CD8-positive, alpha-beta memory T cell (primary cell): ENCODE data around the gene PERM1. TPM values are rescaled to one million over a fixed set of nuclear protein-coding genes. Genes with fewer than 3 reads are reported as not detected.

Source experiments
- CTCF ChIA-PET: fragments of 350-600 bp; sonication (Branson Sonifier 250); formaldehyde crosslinking; loops from one replicate; lab custom pipeline; 2021; ENCODE audit warnings: antibody characterized with exemption; lab: Charles Lee
- POLR2A ChIA-PET: fragments of 350-600 bp; sonication (Branson Sonifier 250); formaldehyde crosslinking; loops from one replicate; lab custom pipeline; 2021; ENCODE audit warnings: antibody characterized with exemption; lab: Charles Lee
- DNase-seq, 5 donors: peaks; one replicate each; pipeline versions ENCODE4 v3.0.0 to v3.0.0-alpha.2; 2020 to 2022; ENCODE audit warnings: mixed read lengths in 1 of 5
- H3K27ac ChIP-seq: one replicate; pipeline ENCODE4 v1.7.0; 2013; ENCODE audit warnings: low read depth, mild to moderate bottlenecking, low read length, moderate library complexity
- H3K27me3 ChIP-seq: 2 replicates; pipeline ENCODE4 v1.7.0; 2013; ENCODE audit warnings: low read length, mild to moderate bottlenecking; ENCODE audit not compliant: insufficient read depth, poor library complexity, severe bottlenecking
- H3K36me3 ChIP-seq: 2 replicates; pipeline ENCODE4 v1.7.0; 2013; ENCODE audit warnings: mild to moderate bottlenecking, low read length, moderate library complexity; ENCODE audit not compliant: insufficient read depth
- H3K4me1 ChIP-seq: 2 replicates; pipeline ENCODE4 v1.7.0; 2013; ENCODE audit warnings: mild to moderate bottlenecking, low read length, moderate library complexity; ENCODE audit not compliant: insufficient read depth
- H3K4me3 ChIP-seq: 2 replicates; pipeline ENCODE4 v1.7.0; 2013; ENCODE audit warnings: mild to moderate bottlenecking, low read length
- H3K9me3 ChIP-seq: 2 replicates; pipeline ENCODE4 v1.7.0; 2013; ENCODE audit warnings: mild to moderate bottlenecking, low read length
- H3K27ac Mint-ChIP-seq, 8 donors: one replicate each; pipeline ENCODE4 v1.8.0; 2020 to 2021; ENCODE audit warnings: mixed read lengths in 8 of 8, mild to moderate bottlenecking in 6 of 8, inconsistent platforms in 3 of 8, moderate library complexity in 3 of 8
- H3K27me3 Mint-ChIP-seq, 2 donors: one replicate each; pipeline ENCODE4 v1.8.0; 2020 to 2021; ENCODE audit warnings: mixed read lengths in 2 of 2, mild to moderate bottlenecking in 1 of 2, moderate library complexity in 1 of 2
- H3K36me3 Mint-ChIP-seq, 3 donors: one replicate each; pipeline ENCODE4 v1.8.0; 2020 to 2021; ENCODE audit warnings: mixed read lengths in 3 of 3, inconsistent platforms in 1 of 3, mild to moderate bottlenecking in 1 of 3
- H3K4me1 Mint-ChIP-seq, 3 donors: one replicate each; pipeline ENCODE4 v1.8.0; 2020 to 2021; ENCODE audit warnings: mixed read lengths in 3 of 3, inconsistent platforms in 1 of 3, mild to moderate bottlenecking in 1 of 3
- H3K4me3 Mint-ChIP-seq, 7 donors: one replicate each; pipeline ENCODE4 v1.8.0; 2020 to 2021; ENCODE audit warnings: mixed read lengths in 7 of 7, mild to moderate bottlenecking in 6 of 7, moderate library complexity in 4 of 7, inconsistent platforms in 2 of 7
- H3K9me3 Mint-ChIP-seq, 5 donors: one replicate each; pipeline ENCODE4 v1.8.0; 2020 to 2022; ENCODE audit warnings: mixed read lengths in 5 of 5, mild to moderate bottlenecking in 3 of 5, moderate library complexity in 2 of 5, inconsistent platforms in 1 of 5
- polyA plus RNA-seq: library from polyadenylated mRNA; unstranded; fragments of 300-500 nt; fragmentation: Illumina TruSeq; gene quantifications from one replicate; pipeline ENCODE4 v1.2.3, GENCODE V29; 2021
- total RNA-seq, 2 experiments: library from RNA; stranded (reverse); gene quantifications; one replicate each; pipeline ENCODE4 v1.2.3, GENCODE V29; 2021

PERM1 gene
- total and polyA plus RNA-seq, 3 experiments from 2014 or later, result not detected

GRCh38 chr1:941015-941587, 40.8 kb downstream of the PERM1 start:
- no peaks in the 10 kb centered on the region for H3K9me3 Mint-ChIP-seq
- H3K4me3 ChIP-seq, result peak overlapping the region; percentile 32
- no peaks in the 10 kb centered on the region for H3K36me3 ChIP-seq
- ChIA-PET POLR2A (interaction anchor here (0.8 to 1.2 kb wide), 2 partner anchors 14 to 15 kb away, joined by 3 to 8 read pairs; no protein-coding TSS in a partner anchor), CTCF (interaction anchor here (1.0 to 2.1 kb wide), 3 partner anchors 11 to 72 kb away, joined by 4 to 7 read pairs (median 4); no protein-coding TSS in a partner anchor)
- H3K27me3 Mint-ChIP-seq, result peaks cover 19 to 45% of the 10 kb centered on the region in 2 donors
- peaks cover 0 to 17% (median 0%) of the 10 kb centered on the region in 3 donors for H3K36me3 Mint-ChIP-seq
- H3K9me3 ChIP-seq, result no peaks in the 10 kb centered on the region
- H3K4me1 ChIP-seq, result peaks cover 13% of the 10 kb centered on the region
- peak overlapping the region in 3 of 8 donors; percentile 36 to 84 (median 77) for H3K27ac Mint-ChIP-seq
- H3K4me3 Mint-ChIP-seq, result peak overlapping the region; percentile 27 to 84 (median 73)
- H3K27me3 ChIP-seq, result peaks cover 22% of the 10 kb centered on the region
- peaks cover 0 to 27% (median 7%) of the 10 kb centered on the region in 3 donors for H3K4me1 Mint-ChIP-seq
- no peak overlapping the region for H3K27ac ChIP-seq
- DNase-seq, result peak in 1 of 5 donors; percentile 55

- CTCF ChIA-PET, result interaction anchor here (1.0 to 2.1 kb wide), 4 partner anchors 12 to 71 kb away, joined by 3 to 7 read pairs (median 4); no protein-coding TSS in a partner anchor
Observed at GRCh38 chr1:940107-941014, 41.5 kb downstream of the PERM1 start.

GRCh38 chr1:939511-940106, 42.3 kb downstream of the PERM1 start:
- Mint-ChIP-seq H3K9me3 (no peaks in the 10 kb centered on the region), H3K27ac (no peak overlapping the region), H3K4me3 (peak overlapping the region in 2 of 7 donors; percentile 32 to 41), H3K27me3 (peaks cover 24 to 52% of the 10 kb centered on the region in 2 donors), H3K36me3 (peaks cover 0 to 3% (median 0%) of the 10 kb centered on the region in 3 donors), H3K4me1 (peaks cover 0 to 27% (median 4%) of the 10 kb centered on the region in 3 donors)
- Histone ChIP-seq H3K9me3 (no peaks in the 10 kb centered on the region), H3K4me1 (peaks cover 13% of the 10 kb centered on the region), H3K4me3 (no peak overlapping the region), H3K36me3 (no peaks in the 10 kb centered on the region), H3K27me3 (peaks cover 26% of the 10 kb centered on the region), H3K27ac (no peak overlapping the region)
- CTCF ChIA-PET, result interaction anchor here (0.6 to 2.2 kb wide), 3 partner anchors 10 to 45 kb away, joined by 3 to 6 read pairs (median 3); no protein-coding TSS in a partner anchor
- POLR2A ChIA-PET, result no interaction called here
- DNase-seq, result no peak

More at GRCh38 chr1:940107-941014, 41.5 kb downstream of the PERM1 start:
- H3K9me3 ChIP-seq, result no peaks in the 10 kb centered on the region
- Mint-ChIP-seq H3K27me3 (peaks cover 19 to 48% of the 10 kb centered on the region in 2 donors), H3K9me3 (no peaks in the 10 kb centered on the region), H3K27ac (no peak overlapping the region), H3K36me3 (peaks cover 0 to 9% (median 0%) of the 10 kb centered on the region in 3 donors), H3K4me1 (peaks cover 0 to 27% (median 7%) of the 10 kb centered on the region in 3 donors), H3K4me3 (peak overlapping the region; percentile 27 to 84 (median 50))
- peaks cover 13% of the 10 kb centered on the region for H3K4me1 ChIP-seq
- no peaks in the 10 kb centered on the region for H3K36me3 ChIP-seq
- H3K27ac ChIP-seq, result no peak overlapping the region
- peaks cover 26% of the 10 kb centered on the region for H3K27me3 ChIP-seq
- peak in 2 of 5 donors; percentile 18 to 55 for DNase-seq
- peak overlapping the region; percentile 32 for H3K4me3 ChIP-seq
- POLR2A ChIA-PET, result interaction anchor here (0.8 kb wide), 1 partner anchor 14 kb away, joined by 3 read pairs; no protein-coding TSS in a partner anchor

- DNase-seq, result no peak
- Histone ChIP-seq H3K36me3 (no peaks in the 10 kb centered on the region), H3K27me3 (peaks cover 26% of the 10 kb centered on the region), H3K4me3 (no peak overlapping the region), H3K27ac (no peak overlapping the region), H3K9me3 (no peaks in the 10 kb centered on the region), H3K4me1 (peaks cover 13% of the 10 kb centered on the region)
- Mint-ChIP-seq H3K27me3 (peaks cover 24 to 49% of the 10 kb centered on the region in 2 donors), H3K27ac (no peak overlapping the region), H3K4me3 (peak overlapping the region in 1 of 7 donors; percentile 32), H3K9me3 (no peaks in the 10 kb centered on the region), H3K36me3 (no peaks in the 10 kb centered on the region), H3K4me1 (peaks cover 0 to 23% (median 4%) of the 10 kb centered on the region in 3 donors)
- CTCF ChIA-PET, result interaction anchor here (0.6 to 2.2 kb wide), 3 partner anchors 10 to 46 kb away, joined by 3 to 6 read pairs (median 3); no protein-coding TSS in a partner anchor
- POLR2A ChIA-PET, result interaction anchor here (0.5 kb wide), 1 partner anchor 632 kb away, joined by 3 read pairs; no protein-coding TSS in a partner anchor
Observed at GRCh38 chr1:938711-939489, 43.0 kb downstream of the PERM1 start.

GRCh38 chr1:938088-938683, 43.7 kb downstream of the PERM1 start:
- no peak for DNase-seq
- Histone ChIP-seq H3K4me3 (no peak overlapping the region), H3K36me3 (no peaks in the 10 kb centered on the region), H3K9me3 (no peaks in the 10 kb centered on the region), H3K27ac (no peak overlapping the region), H3K4me1 (peaks cover 13% of the 10 kb centered on the region), H3K27me3 (peaks cover 25% of the 10 kb centered on the region)
- ChIA-PET POLR2A (no interaction called here), CTCF (interaction anchor here (1.1 to 2.2 kb wide), 2 partner anchors 9 to 12 kb away, joined by 3 to 6 read pairs; no protein-coding TSS in a partner anchor)
- H3K4me3 Mint-ChIP-seq, result no peak overlapping the region
- H3K36me3 Mint-ChIP-seq, result no peaks in the 10 kb centered on the region
- H3K4me1 Mint-ChIP-seq, result peaks cover 0 to 16% (median 4%) of the 10 kb centered on the region in 3 donors
- no peaks in the 10 kb centered on the region for H3K9me3 Mint-ChIP-seq
- H3K27ac Mint-ChIP-seq, result no peak overlapping the region
- H3K27me3 Mint-ChIP-seq, result peaks cover 24 to 42% of the 10 kb centered on the region in 2 donors

- Mint-ChIP-seq H3K27me3 (peaks cover 24 to 38% of the 10 kb centered on the region in 2 donors), H3K4me1 (peaks cover 0 to 12% (median 4%) of the 10 kb centered on the region in 3 donors), H3K9me3 (no peaks in the 10 kb centered on the region), H3K4me3 (no peak overlapping the region), H3K36me3 (no peaks in the 10 kb centered on the region), H3K27ac (no peak overlapping the region)
- ChIA-PET POLR2A (no interaction called here), CTCF (interaction anchor here (2.2 kb wide), 1 partner anchor 8 kb away, joined by 6 read pairs; no protein-coding TSS in a partner anchor)
- Histone ChIP-seq H3K27me3 (peaks cover 18% of the 10 kb centered on the region), H3K4me3 (no peak overlapping the region), H3K36me3 (no peaks in the 10 kb centered on the region), H3K9me3 (no peaks in the 10 kb centered on the region), H3K4me1 (peaks cover 13% of the 10 kb centered on the region), H3K27ac (no peak overlapping the region)
- DNase-seq, result no peak
Observed at GRCh38 chr1:937521-937920, 44.4 kb downstream of the PERM1 start.
